Activated T-cell treated with anti-CD3 and anti-CD28 coated beads for 24 hours (primary cell): ENCODE measurements around the gene HOXA6.
A peak's percentile ranks its signal among the peaks of the same experiment; 100 is the strongest.

Experiments used
- DNase-seq: peaks from one replicate; pipeline ENCODE4 v3.0.0-alpha.2; 2020; ENCODE audit warnings: low read depth

HOXA6 gene

DNA sequence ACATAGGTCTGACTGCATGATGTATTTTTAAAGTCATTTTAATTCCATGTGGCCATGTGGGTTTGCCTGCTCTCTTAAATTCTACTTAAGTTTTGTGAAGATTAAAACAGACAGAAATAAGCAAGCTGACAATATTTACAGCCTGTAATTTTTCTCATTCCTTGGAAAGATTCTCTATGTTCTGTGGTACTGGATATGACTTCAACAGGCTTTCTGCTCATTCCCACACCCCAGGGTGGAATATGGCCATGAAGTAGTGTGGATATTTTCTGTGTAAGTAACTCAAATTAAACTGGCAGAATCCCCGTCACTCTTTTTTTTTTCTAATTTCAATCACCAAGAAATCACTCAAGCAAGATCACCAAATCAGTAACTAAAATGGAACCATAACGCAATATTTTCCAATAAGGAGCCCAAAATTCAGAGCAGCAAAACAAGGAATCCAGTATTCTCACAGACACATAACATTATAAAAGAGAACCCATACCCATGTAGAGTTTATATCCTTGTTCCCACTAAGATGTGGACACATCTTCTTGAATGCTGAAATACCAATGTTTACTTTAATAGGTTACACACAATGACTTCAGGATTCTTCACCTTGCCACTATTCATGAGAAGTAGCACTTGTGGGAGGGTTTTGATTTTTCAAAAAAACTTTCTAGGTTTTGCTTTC, 9.8 kb downstream of the HOXA6 start:
- no peak for DNase-seq

DNA sequence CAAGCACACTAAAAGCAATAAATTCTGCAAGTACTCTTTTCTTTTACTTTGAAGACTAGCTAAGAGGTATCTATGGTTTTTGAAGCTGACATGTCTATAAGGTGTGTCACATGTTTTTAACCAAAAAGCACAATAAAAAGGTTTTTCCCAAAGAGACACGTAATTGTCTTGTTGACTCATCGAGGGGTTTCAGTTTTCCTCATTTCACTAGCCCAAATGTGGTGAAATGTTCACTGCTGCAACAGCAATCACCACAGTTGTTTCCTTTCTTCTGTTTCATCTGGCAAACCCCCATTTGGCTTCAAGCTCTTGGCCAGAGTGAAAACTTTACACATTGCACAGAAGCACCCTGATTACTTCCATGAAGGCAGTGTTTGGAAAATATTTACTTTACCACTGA, 13.2 kb downstream of the HOXA6 start:
- no peak for DNase-seq

DNA sequence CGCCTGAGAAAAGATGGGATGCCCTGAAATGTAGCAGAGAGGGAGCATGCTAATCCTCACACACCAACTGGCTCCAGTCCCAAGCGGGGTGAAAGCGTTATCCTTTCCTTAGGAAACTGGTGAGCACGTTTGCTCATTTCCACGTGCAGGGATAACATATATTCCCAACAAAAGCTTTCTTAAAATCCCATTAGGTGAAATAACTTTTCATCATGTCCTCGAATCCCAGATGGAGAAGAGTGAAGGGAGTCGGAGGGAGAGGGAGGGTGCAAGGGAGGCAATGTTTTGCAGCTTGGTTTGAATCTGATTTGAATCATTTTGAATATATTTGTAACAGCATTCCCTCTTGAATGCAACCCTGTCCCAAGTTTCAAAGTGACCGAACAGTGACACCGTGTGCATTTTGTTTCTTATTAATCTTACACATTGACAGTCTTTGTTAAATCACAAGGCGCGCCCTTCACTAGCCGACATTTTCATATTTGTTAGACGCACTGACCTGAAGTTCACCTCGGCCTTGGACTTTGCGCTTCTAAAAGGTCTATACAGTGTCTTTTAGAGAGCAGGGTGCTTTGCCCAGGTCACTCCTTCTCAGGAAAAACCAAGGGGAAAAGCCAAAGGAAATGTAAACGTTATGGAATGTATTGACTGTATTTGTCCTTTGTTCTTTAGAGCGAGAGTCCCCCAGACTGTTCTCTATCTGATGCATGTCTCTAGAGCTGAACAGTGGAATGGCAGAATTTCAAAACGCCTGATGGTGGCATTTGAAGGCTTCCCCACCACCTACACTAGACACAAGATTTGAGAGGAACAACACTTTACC, 14.0 kb downstream of the HOXA6 start:
- no peak for DNase-seq

DNA sequence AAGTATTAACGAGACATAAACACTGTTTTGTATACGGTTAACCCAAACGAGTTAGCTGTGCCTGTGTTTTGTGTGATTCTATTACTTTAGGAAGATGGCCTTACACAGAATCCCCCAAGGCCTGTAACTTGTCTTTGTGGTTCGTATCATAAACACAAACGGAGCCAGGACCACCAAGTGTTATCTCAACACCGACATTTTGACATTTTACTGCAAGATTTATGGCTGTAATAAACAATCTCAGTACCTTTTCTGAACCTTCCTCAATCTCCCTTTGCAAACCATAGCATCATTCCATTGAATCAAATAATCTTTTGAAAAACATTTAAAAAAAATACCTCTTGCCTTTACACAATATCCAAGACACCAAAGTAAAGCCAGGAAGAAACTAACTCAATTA, 14.6 kb downstream of the HOXA6 start:
- DNase-seq = no peak

DNA sequence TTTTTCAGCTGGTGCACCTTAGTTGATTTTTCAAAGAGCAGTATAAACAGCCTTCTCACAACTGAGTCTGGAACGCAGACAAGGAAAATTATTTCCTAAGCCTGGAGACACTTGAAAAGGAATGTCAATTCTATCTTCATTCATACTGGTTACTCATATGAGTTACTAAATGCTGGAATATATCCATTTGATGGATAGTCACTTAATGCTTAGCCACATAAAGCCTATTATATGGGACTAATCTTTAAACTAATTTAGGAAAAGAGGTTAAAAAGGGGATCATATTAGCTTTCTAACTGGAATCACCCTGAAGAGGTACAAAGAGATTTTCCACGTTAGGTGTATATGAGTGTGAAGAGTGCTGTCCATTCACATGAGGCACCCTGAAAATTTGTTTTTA, 15.4 kb downstream of the HOXA6 start:
- DNase-seq = no peak

DNA sequence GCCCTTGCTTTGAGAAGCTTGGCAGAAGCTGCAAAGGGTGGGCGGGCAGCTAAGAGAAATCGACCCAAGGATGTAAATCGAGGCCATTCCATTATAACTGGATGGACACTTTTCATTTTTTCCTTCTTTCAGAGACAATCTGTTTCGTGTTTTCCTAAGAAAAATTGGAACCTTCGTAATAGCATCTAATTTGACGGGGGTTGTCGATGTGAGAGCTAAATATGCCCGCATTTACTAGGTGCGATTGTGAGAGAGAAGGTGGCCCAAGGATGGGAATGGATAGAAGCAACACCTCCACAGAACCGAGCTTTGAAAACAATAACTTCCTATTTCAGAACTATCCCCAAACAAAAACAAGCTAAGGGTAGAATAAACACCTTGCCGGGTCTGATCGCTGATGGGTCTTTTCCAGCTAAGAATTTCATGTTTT, 16.2 kb downstream of the HOXA6 start:
- DNase-seq = no peak

DNA sequence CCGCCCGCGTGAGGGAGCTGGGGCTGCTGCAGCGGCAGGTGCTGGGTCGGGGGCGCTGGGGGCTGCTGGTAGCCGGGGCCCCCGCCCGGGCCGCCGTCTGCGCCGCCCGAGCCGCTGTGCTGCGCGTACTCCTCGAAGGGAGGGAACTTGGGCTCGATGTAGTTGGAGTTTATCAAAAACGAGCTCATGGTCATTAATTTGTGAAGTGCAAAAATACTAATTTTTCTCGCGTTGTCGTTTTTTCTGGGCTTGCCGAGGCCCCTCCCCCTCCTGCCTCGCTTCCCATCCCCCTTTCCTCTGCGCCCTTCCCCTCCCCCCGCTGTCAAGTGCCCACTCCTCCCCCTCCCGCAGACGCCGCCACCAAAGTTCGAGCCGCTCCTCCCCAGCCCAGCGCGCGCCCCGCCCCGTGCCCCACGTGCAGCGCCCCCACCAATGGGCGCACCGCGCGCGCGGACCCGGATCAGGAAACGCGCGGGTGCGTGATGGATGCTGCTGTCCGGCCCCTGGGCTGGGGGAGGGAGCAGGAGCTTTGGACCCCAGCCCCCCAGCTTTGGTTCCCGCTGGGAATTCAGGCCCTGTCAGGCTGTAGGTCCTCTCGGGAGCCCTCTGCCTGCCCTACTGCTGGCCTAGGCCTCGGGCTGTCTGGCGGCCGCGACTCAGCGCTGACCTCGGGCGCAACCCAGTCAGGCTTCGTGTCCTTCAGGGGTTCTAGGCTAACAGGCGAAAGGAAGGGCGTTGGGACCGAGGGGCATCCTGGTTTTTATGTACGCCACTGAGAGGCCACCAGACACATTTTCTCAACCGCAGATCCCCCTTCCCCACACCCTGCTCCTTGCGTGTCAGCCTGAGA, 16.8 kb downstream of the HOXA6 start, which contains the start of gene HOXA4:
Gene HOXA4 (minus strand): TSS at position 218 of the 850 bp plus-strand sequence. CDS start 24 bp downstream, at position 194.
- peak; percentile 48 for DNase-seq

DNA sequence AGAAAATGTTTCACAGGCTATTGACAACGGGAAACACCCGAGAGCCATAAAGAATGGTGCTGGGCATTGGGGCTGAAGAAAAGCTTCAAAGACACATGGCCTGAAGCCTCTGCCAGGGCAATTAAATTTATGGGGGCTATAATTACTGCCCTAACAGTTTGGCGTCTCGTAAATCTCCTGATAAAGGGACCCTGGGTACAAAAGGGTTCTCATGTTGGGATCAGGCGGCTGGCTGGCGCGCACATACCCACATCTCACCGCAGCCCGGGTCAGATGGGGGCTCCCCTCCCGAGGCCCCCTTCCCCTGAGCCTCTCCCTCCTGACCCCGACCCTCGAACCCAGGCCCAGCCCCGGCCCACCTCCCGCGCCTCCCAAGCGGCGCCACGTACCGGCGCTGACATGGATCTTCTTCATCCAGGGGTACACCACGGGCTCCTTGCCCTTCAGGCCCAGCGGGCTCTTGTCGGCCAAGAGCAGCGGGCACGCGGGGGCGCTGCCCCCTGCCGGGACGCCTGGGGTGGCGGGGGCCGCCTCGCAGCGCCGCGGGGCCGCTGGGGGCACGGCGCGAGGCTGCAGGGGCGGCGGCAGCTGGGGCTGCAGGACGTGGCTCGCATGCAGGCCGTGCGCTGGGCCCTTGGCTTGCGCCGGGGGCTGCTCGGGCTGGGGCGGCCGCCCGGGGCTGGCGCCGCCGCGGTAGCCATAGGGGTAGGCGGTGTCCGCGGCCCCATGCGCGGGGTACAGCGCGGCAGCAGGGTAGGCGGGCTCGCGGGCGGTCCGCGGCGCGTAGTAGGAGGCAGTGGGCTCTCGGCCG, 17.6 kb downstream of the HOXA6 start:
- no peak for DNase-seq

DNA sequence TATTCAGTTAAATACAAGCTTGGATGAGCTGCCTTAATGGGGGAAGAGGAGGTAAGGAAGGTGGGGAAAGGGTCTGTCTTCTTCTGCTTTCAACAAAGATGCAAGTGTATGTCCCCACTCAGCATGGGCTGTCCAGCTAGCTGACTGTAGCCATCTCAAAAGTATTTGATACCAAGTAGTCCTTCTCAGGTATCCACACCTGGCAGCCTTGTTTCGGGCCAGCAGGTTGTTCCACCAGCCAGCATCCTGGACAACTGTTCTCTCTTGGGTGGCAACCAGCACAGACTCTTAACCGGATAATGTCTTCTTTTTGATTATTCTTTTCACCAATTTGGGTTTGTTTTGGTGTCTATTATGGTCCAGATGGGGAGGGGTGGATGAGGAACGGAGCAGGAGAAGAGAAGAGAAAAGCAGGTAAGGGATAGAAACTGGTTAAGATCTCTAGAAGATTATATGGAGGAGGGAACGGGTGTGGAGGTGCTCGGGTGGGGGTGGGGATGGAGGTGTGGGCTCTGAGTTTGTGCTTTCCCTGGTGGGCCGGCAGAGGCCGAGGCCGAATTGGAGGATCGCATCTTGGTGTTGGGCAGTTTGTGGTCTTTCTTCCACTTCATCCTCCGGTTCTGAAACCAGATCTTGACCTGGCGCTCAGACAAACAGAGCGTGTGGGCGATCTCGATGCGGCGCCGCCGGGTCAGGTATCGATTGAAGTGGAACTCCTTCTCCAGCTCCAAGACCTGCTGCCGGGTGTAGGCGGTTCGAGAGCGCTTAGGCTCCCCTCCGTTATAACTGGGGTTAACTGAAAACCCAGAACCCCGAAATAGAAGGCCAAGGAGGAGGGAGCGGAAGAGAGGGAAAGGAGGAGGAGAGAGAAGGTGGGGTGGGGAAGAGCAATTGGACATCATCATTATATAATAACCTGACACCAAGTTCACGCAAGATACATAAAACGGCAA, 18.5 kb downstream of the HOXA6 start:
- DNase-seq = no peak

DNA sequence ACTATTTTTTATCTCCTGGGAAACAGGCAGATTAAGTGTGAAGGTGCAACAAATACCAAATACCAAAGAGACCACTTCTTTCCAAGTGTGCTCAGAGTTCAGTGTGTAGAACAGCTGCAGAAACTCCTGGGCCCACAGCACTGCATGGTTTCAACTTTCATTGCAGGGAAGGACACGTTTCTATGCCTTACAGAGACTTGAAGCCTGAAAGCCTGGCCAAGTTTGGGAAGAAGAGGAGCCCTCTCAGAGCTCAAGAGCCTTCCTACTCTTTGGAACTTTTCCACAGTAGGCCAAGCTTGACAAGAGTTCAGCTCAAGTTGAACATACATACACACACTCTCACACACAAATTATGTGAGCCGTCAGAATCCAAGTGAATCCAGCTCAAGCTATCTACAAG, 19.5 kb downstream of the HOXA6 start:
- DNase-seq = no peak

DNA sequence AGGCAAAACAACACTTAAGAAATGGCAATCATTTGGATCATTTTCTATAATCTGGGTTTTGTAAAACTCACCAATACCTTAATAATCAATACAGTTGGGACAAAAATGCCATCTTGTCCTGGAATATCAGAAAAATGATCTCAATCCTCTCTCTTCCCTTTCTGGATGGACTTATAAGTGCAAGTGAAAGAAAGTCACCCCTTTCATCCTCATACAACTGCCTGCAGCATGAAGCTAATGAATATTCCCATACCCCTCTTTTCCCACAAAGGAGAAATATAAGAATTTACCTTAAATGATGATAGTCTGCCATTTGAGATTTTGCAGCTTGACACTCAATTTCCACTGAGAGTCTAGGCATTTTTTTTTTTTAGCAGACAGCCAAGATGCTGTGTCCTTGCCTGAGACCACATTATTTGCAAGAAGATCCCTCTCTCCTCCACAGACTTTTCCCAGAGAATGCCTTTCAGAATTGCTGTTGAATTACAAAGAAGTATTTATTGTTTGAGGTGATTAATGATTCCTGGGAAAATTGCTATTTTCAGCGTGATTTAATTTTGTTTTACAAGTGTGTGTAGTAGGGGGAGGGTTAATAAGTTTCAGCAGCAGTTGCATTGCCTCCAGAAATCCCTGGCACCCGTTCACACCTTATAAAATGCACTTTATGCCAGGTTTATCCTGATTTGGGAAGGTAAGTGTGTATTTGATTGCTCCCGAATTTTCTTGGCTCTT, 20.8 kb downstream of the HOXA6 start:
- DNase-seq = no peak

DNA sequence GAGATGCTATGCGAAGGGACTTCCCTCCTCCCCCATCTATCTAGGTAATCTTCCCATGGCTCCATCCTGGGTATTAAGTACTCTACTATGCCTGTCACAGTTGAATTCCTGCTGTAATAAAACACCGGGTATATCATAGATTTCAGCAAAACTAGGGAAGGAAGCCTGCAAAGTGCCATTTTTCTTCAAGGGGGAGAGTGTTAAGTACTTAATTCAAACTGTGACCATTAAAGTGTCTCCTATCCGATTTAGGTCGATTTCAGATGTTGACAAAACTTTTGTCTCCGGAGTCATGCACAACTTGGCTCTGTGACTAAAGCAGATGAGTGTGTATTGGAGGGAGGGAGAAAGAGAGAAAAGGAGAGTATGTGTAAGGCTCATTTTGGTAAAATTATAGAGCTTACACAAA, 21.6 kb downstream of the HOXA6 start:
- DNase-seq = no peak

DNA sequence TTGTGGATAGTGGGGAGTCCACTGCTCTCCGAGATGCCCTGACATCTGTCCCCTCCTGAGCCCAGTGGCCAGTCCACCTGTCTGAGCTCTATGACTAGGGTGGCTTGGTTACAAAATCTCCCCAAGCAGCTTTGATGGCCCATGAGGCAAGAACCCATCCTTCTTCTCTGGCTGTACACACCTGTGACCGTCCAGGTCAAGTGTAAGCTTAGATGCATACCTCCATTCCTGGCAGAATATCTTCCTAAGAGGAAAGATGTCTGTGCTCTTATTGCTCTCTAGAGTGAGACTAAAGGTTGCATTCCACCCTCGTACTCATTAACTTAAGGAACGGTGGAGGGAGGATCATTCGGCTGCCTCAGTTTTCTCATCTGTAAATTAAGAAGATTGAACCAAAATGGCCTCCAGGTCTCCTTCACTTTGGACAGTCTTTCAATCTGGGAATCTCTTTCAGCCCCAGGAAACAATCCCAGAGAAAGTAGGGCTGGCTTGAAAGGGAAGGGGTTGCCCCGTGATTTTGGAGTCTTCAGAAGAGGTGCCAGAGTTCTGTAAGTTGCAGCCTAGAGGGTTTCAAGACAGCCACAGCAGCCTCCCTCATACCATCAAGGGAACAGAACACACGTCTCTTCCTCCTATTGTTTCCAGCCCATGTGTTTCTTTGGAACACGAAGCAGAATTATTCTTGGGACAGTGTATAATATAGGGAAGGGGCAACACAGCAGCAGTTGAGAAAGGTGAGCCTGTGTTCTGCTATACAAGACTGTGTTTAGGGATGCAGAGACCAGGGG, 22.5 kb downstream of the HOXA6 start:
- no peak for DNase-seq

DNA sequence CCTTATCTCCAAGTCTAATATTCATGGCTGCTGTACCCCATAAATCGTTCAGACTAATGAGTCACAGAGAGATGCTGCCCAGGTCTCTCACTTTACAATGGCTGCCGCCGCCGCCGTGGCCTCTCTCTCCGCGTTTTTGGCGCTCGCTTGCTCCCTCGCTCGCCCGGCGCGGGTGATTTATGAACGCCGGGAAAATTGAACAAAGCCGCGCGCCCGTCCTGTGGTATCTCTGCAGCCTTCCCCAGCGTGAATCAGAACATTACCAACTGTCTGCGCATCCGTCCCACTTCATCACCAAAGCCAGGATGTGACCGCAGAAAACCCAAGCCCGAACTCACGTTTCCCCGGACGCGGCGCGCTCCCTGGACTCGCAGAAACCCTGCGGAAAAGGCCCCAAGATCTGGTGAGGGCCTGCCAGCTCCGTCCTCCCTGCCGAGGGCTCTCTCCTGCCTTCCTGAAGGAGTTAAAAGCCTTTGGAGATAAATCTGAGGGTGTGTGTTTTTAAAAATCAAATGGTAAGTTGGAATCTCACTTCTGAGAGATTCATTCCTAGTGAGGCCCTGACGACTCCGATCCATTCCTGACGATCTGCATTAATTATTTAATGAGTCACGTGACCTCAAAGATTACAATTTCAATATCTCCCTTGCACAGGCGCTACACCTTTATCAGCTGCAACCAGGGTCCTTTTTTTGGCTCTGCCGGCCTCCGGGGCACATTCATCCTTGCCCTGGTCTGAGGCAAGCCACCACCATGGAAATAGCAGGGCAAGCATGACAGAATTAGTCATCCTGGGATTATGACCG, 23.3 kb downstream of the HOXA6 start:
- no peak for DNase-seq

DNA sequence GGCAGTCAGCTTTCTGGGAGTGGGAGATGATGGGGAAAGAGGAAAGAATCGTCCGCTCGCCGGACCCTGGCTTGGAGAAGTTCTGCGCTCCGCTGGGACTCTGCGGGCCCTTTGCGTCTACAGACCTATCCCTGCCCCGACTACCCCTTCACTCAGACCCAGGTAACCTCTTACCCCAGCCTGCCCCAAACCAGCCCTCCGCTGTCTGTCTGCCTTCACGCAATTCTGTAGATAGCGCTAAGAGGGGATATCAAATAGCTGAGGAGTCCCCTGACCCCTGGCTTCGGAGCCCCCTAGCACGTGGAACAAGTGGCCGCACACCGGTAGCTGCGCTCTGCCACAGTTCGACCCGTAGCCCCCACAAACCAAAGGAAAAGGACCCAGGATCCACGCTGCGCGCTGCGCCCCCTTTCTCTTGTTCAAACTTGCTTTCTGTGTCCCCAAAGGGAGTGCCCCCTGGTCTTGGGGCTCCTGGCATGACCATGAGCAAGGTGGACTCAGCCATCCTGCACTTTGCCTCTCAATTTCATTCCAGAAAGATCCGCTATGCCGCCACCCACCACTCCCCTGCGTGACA, 24.0 kb downstream of the HOXA6 start:
- no peak for DNase-seq

DNA sequence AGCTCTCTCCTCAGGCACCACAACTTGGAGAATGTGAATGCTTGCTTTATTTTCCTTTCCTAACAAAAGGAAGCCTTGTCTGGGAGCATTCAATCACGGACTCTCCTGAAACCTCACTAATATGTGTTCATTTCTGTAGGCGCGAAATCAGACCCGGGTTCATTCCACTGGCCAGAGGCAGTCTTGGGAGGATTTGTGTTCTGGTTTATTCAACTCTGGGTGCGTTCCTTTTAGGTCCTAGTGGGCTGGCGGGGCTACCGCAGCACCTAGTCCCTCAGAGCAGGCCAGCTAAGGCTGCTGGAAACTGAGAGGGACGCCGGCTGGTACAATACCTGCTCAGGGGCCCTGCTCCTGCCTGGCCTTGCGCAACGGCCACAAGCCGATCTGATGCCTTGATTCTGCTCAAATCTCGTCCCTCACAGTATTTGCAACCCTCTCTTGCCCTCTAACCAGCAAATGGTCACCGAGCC, 24.5 kb downstream of the HOXA6 start:
- DNase-seq = no peak

DNA sequence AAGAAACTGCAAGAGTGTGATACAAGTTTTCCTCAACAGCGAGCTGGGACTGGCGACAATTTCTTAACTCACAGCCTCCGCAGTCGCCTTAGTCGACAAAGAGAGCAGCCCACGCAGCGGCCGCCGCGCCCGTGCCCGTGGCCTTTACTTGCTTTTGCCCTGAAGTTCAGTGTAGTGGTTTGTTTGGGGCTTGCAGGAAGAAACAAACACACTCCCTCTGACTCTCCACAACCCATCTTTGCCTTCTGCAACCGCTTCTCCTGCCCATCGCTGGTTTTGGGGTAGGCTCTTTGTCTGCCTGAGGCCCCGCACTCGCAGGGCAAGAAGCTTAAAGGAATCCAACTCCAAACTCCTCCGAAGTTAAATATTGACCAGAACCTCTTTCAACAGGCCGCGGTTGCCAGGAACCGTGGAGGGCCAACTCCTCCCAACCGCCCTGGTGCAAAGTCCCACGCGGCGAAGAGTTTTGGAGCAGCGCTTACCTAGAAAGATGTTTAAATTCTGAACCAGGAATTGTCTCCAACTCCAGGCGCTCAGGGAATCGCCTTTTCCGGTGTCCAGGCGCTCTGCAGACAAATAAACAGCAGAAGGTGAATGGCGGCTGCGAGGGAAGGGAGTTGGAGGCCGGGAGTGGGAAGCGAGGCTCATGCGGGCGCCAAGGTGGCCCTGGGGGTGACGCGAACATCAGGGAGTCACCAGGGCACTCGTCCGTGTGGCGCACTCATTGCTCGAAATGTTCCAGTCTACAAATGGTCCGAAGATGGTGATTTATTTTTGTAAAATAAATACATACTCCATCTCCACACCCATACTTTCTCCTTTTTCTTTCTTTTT, 25.3 kb downstream of the HOXA6 start:
- no peak for DNase-seq
